GM21381 (cell line): ENCODE measurements around the gene ADGRD1.

ENCODE experiments used
- ATAC-seq: cut with Tn5 transposase; IDR thresholded peaks from one replicate; pipeline ENCODE4 v1.9.1; 2021; ENCODE audit warnings: mild to moderate bottlenecking, moderate library complexity; ENCODE audit not compliant: unreplicated experiment

ADGRD1 gene

GRCh38 chr12:131052063-131052781 lies 98.5 kb downstream of the ADGRD1 start:
- no peak for ATAC-seq

GRCh38 chr12:131052929-131053328 lies 99.2 kb downstream of the ADGRD1 start:
- ATAC-seq = no peak

- ATAC-seq = no peak
Measured at GRCh38 chr12:131053567-131053966, 99.9 kb downstream of the ADGRD1 start.

- ATAC-seq = no peak
Measured at GRCh38 chr12:131054345-131055092, 100.8 kb downstream of the ADGRD1 start.

GRCh38 chr12:131055093-131055465 lies 101.4 kb downstream of the ADGRD1 start:
- ATAC-seq = no peak

GRCh38 chr12:131055596-131056233 lies 102.0 kb downstream of the ADGRD1 start:
- no peak for ATAC-seq

GRCh38 chr12:131056626-131057025 lies 102.9 kb downstream of the ADGRD1 start:
- no peak for ATAC-seq

GRCh38 chr12:131057211-131057721 lies 103.6 kb downstream of the ADGRD1 start:
- no peak for ATAC-seq

GRCh38 chr12:131057722-131058515 lies 104.2 kb downstream of the ADGRD1 start:
- no peak for ATAC-seq

GRCh38 chr12:131058700-131059099 lies 105.0 kb downstream of the ADGRD1 start:
- ATAC-seq = no peak

- ATAC-seq = no peak
Measured at GRCh38 chr12:131060011-131060703, 106.5 kb downstream of the ADGRD1 start.

GRCh38 chr12:131061041-131061806 lies 107.5 kb downstream of the ADGRD1 start:
- no peak for ATAC-seq

- ATAC-seq = no peak
Measured at GRCh38 chr12:131063413-131063812, 109.7 kb downstream of the ADGRD1 start.

- ATAC-seq = no peak
Measured at GRCh38 chr12:131063960-131064359, 110.3 kb downstream of the ADGRD1 start.

- no peak for ATAC-seq
Measured at GRCh38 chr12:131065279-131065678, 111.6 kb downstream of the ADGRD1 start.

GRCh38 chr12:131065801-131066200 lies 112.1 kb downstream of the ADGRD1 start:
- ATAC-seq = no peak

- no peak for ATAC-seq
Measured at GRCh38 chr12:131066207-131066885, 112.6 kb downstream of the ADGRD1 start.

- ATAC-seq = no peak
Measured at GRCh38 chr12:131066886-131067490, 113.3 kb downstream of the ADGRD1 start.
